H1 (cell line): Measurements from ENCODE around the gene SMCHD1.

ENCODE experiments used
- BCL11A ChIP-seq, 2 experiments: IDR thresholded peaks; one replicate each; pipeline ENCODE4 v1.6.1; 2011; ENCODE audit warnings: low read depth in 2 of 2, low read length in 2 of 2, mild to moderate bottlenecking in 2 of 2
- CTCF ChIP-seq, 3 experiments: IDR thresholded peaks; 1 replicate in 2 of 3; 2 replicates in 1 of 3; pipeline versions ENCODE4 v1.5.1 to v1.6.1; 2011; ENCODE audit warnings: low read length in 3 of 3, mild to moderate bottlenecking in 3 of 3, inconsistent platforms in 2 of 3, low read depth in 1 of 3, moderate library complexity in 1 of 3; ENCODE audit not compliant: insufficient read depth in 1 of 3; ENCODE audit errors: control extremely low read depth in 1 of 3
- EZH2 ChIP-seq: fragments of 200-600 bp; sonication (generic); IDR thresholded peaks from 2 replicates; pipeline ENCODE4 v1.7.1; 2012; ENCODE audit warnings: low read depth, mild to moderate bottlenecking, moderate library complexity, low read length, inconsistent platforms; ENCODE audit not compliant: severe bottlenecking
- POLR2A ChIP-seq, 2 experiments: IDR thresholded peaks; 1 replicate in 1 of 2; 2 replicates in 1 of 2; pipeline ENCODE4 v1.6.1; 2011; ENCODE audit warnings: low read depth in 2 of 2, low read length in 2 of 2, mild to moderate bottlenecking in 2 of 2; ENCODE audit errors: control extremely low read depth in 1 of 2
- POLR2AphosphoS5 ChIP-seq: IDR thresholded peaks from 2 replicates; pipeline ENCODE4 v1.6.1; 2011; ENCODE audit warnings: low read depth, low read length
- POU5F1 ChIP-seq: IDR thresholded peaks from 2 replicates; pipeline ENCODE4 v1.6.1; 2011; ENCODE audit warnings: low read depth, mild to moderate bottlenecking, low read length, moderate library complexity
- SUZ12 ChIP-seq: fragments of 200-600 bp; sonication (generic); IDR thresholded peaks from 2 replicates; pipeline ENCODE4 v1.6.1; 2012; ENCODE audit warnings: mild to moderate bottlenecking, inconsistent platforms, low read length, moderate library complexity, mixed read lengths

GRCh38 chr18:2662990-2663389 is 7.5 kb downstream of the SMCHD1 start:
- TF ChIP-seq POLR2AphosphoS5: no peak
- TF ChIP-seq POU5F1: no peak
- no peak for TF ChIP-seq CTCF (IDR thresholded peaks at IDR 0.05; ENCODE audit: control extremely low read depth in 1 of 3, insufficient read depth in 1 of 3, low read depth in 1 of 3, low read length in 3 of 3)
- TF ChIP-seq SUZ12: no peak
- TF ChIP-seq EZH2: no peak
- TF ChIP-seq POLR2A (IDR thresholded peaks at IDR 0.05; ENCODE audit: control extremely low read depth in 1 of 2, low read depth in 2 of 2, low read length in 2 of 2): no peak
- TF ChIP-seq BCL11A (IDR thresholded peaks at IDR 0.05; ENCODE audit: low read depth in 2 of 2, low read length in 2 of 2): no peak
